Measurements from ENCODE around the gene CDON.
"Not testable (repeated sequence)": the region's sequence is repeated elsewhere in the genome, so short reads cannot be mapped to it uniquely, and the experiment has no call there.

The CDON gene

GRCh38 chr11:125990244-125990643 is 72.4 kb downstream of the CDON start:
- no peak for DNase-seq

DNA sequence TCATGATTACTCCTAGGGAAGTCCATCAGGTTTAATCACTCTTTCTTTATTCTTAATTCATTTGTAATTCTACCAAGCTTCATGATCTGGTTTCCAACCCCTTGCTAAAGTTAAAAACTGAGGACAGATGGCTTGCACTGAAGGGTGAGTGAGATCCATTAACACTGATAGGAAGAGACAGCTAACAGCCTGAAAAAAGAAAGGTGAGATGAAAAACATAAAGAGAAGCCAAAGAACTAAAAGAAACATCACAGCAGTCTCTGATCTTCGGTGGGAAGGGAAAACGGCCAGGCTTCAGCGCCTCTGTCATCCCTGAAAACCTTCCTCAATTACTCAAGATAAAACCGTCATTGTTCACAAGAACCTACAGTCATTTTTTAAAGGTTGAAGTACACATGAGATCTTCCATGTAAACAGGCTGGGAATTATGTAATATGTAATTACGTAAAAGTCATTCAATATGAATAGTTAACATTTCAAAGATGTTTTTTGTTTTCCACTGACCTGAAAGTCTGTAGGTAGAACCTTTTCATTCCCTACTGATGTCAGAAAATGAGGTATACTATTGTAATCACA is 75.5 kb downstream of the CDON start:
- DNase-seq: no peak

DNA sequence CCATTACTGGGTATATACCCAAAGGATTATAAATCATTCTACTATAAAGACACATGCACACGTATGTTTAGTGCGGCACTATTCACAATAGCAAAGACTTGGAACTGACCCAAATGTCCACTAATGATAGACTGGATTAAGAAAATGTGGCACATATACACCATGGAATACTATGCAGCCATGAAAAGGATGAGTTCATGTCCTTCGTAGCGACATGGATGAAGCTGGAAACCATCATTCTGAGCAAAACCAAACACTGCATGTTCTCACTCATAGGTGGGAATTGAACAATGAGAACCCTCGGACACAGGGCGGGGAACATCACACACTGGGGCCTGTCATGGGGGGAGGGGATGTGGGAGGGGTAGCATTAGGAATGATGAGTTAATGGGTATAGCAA is 76.7 kb downstream of the CDON start:
- DNase-seq: not testable (repeated sequence)

DNA sequence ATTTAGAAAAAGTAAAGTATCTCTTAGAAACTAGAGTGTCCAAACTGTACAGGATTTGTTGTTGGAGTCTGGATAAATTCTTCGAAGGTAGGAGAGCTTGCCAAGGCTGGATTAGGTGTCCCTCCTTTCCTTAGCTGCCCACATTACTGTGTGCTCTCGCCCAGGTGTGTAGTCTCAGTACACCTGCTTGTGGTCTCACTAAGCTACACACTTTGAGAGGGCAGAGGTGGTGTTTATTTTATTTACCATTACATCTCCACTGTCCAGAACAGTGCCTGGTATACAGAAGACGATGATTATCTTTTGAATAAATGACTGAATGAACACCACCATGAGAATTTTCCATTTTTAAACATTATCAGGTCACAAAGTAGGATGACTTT is 80.3 kb downstream of the CDON start:
- DNase-seq: no peak

- DNase-seq: no peak
Measured at GRCh38 chr11:125980436-125980835, 82.2 kb downstream of the CDON start.

GRCh38 chr11:125979511-125979910 is 83.2 kb downstream of the CDON start:
- no peak for DNase-seq

DNA sequence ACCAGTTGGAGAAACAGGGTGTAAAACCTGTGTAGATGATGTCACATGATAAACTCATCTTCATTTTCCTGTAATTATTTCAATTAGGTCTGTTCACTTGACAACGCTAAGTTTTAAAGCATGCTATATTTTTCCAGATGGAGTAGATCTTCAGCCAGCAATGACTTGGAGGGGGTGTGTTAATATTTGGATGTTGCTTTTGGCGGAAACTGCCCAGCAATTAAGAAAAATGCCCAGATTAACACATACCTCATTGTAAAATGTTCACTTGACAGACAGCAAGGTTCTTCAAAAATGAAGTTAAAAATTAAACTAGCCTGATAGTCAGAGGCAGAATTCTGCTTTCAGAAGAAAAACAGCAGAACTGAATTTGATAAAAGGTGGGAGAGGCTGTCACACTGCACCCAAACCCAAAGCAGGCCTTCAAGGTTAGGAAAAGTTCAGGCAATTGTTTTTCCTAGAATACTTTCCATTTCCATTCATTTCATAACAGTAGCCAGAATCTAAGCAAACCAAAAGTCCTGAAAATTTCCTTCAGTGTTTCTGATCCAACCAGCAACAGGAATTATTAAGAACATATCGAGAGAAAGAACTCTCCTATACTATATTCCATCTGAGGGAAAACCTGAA is 83.8 kb downstream of the CDON start:
- DNase-seq: no peak

DNA sequence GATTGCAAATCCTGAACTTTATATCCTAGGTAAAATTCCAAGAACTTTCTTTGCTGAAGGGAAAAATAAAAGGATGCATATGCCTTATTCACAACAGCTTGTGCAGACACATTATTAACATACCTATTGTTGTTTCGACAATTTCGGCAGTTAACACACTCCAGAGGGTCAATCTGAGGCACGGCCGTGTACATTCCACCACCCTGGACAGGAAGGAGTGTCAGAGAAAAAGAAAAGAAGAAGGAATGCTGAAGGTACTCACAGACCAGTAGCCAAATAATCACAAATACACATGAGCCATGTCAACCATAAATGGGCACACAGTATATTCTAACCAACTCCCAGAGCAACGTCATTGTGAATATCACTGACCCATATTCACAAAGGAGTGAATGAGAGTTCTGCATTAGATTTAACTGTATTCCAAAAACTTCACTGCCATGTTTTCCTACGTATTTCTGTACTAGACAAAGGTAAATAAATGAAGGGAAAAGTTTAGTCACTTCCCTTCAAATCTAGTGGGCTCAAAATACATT is 84.4 kb downstream of the CDON start:
- DNase-seq: no peak

- DNase-seq: no peak
Measured at GRCh38 chr11:125977333-125977732, 85.3 kb downstream of the CDON start.

GRCh38 chr11:125976156-125976555 is 86.5 kb downstream of the CDON start:
- DNase-seq: no peak

DNA sequence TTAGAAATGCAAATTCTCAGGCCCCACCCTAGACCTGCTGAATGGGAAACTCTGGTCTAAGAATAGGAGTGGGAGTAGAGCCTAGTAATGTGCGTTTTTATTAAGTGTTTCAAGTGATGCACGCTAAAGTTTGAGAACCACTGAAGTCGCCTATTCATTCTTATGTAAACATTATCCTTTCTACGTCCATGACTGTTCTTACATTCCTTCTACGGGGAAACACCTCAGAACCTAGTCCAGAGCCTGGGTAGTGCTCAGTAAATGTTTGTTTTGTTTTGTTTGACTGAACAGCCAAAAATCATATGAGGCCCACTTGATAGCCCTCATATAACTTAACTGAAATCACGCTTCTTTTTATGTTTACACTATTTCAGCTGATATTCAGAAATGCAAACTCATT is 87.0 kb downstream of the CDON start:
- no peak for DNase-seq

GRCh38 chr11:125974284-125974683 is 88.4 kb downstream of the CDON start:
- DNase-seq: no peak

DNA sequence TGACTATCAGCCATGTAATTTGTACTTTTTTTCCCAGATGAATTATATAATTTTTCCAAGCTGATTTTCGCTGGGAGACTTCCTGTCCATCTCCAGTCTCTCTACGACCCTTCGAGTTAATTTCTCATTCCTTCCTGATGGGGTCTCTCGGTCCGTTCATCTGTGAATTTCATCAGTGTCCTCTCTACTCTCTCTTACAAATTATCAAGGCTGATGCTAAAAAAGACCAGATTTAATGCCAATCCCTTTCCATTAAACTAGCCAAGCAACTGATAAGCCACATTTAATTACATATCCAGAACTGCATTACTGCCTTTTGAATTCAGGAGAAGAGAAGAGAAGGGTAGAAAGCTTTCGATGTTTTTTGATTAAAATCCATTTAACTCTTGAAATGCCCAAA is 91.0 kb downstream of the CDON start:
- no peak for DNase-seq

- DNase-seq: no peak
Measured at GRCh38 chr11:125968354-125968753, 94.3 kb downstream of the CDON start.

GRCh38 chr11:125967515-125967914 is 95.2 kb downstream of the CDON start:
- DNase-seq: no peak

DNA sequence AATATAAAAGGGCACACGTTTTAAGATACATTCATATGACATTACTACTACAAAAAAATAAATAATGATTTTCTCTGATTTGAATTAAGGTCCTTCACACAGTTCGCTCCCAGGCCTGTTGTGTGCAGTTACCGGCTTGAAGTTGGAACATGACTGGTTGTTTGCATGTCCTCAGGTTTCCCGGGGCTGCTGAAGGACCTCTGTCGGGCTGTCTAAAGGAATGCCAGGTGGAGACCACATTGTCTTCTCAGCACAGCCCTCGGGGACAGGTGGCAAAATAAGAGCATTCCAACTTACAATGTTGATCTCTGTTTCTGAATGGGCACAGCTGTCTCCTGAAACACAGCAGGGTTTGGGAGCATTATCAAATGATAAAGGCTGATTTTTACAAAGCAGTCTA is 101.9 kb downstream of the CDON start:
- no peak for DNase-seq

DNA sequence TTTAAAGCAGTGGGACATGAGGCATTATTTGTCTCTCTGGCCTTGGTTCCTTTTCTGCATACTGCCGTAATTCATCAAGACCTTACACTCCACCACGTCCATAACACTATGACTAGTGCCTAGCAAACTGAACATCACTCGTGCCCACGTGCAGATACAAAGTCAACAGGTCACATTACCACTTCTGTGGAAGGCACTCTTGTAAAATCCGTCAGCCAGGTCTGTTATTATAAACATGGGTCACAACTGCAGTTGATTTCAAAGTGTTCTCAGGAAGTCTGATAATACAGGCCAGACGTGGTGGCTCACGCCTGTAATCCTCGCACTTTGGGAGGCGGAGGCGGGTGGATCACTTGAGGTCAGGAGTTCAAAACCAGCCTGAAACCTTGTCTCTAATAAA is 102.7 kb downstream of the CDON start:
- DNase-seq: no peak

- DNase-seq: no peak
Measured at GRCh38 chr11:125959511-125959910, 103.2 kb downstream of the CDON start.

- DNase-seq: no peak
Measured at GRCh38 chr11:125958872-125959400, 103.7 kb downstream of the CDON start.

GRCh38 chr11:125957618-125958332 is 104.9 kb downstream of the CDON start:
- DNase-seq: no peak

DNA sequence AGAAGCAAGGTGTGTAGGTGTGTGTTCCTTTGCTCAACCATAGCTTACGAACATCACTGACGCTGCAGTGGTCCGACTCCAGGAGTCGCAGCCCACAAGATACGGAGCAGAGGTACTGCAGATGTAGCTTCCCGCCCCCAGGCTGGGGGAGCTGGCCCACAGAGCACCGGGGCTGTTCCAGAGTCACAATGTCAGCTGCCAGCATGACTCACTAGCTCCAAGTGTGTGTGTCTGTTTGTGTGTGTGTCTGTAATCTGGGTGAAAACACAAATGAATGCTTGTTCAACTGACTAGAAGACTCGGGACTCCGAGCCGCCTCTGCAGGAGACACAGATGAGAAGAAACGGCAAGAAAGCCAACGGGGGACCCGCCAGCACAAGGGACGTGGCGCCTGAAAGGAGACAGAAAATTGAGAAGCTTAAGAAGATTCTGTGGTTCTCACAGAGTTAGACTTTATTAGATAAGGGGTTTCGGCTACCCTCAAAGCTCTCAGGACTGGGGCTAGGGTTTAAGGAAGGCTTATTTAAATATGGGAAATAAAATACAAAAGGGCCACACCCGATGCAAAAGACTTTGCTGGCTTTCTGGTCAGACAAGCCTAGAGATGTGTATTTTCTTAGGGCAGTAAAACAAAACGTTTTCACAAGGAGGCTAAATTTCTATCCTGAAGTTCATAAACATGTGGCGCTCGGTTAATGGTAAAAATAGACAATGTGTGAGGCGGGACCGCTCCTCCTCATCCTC is 106.1 kb downstream of the CDON start:
- DNase-seq: no peak

GRCh38 chr11:125955856-125956255 is 106.8 kb downstream of the CDON start:
- DNase-seq: no peak

- DNase-seq: no peak
Measured at GRCh38 chr11:125954945-125955640, 107.6 kb downstream of the CDON start.
